ENCODE results near the gene POPDC2. TPM values are rescaled to one million over a fixed set of nuclear protein-coding genes. Genes with fewer than 3 reads are reported as not detected.

The POPDC2 gene
- total and polyA plus RNA-seq, 10 of the 15 experiments (the other 5 are each of a cell fraction or from before 2014, with no cell fraction given) = 1.8 to 12.7 (median 3.5) TPM

- TF ChIP-seq, protein P1, sequence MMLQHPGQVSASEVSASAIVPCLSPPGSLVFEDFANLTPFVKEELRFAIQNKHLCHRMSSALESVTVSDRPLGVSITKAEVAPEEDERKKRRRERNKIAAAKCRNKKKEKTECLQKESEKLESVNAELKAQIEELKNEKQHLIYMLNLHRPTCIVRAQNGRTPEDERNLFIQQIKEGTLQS (IDR thresholded peaks at IDR 0.05; ENCODE audit: borderline replicate concordance, extremely low read depth, low read depth, low read length) = no peak
- no peak; the same call in 1 of the 2 replicates for TF ChIP-seq PML (IDR thresholded peaks at IDR 0.05; ENCODE audit: low read length)
- peak; percentile 21 for TF ChIP-seq SP1 (IDR thresholded peaks at IDR 0.05; ENCODE audit: low read depth, low read length)
- TF ChIP-seq MEF2B (IDR thresholded peaks at IDR 0.05; ENCODE audit: partially characterized antibody, poor library complexity, severe bottlenecking) = peak; percentile 96
- TF ChIP-seq LARP7 (IDR thresholded peaks at IDR 0.05) = peak; percentile 23; the same call in 1 of the 2 replicates
- TF ChIP-seq BHLHE40 (IDR thresholded peaks at IDR 0.05; ENCODE audit: borderline replicate concordance in 1 of 2, low read depth in 2 of 2, low read length in 1 of 2) = 0 out of 4 replicates have a peak, but pooled peaks of 1 of the 2 experiments have one; percentile 3
- TF ChIP-seq TARDBP (IDR thresholded peaks at IDR 0.05; ENCODE audit: borderline replicate concordance) = no peak
- no peak for TF ChIP-seq CEBPZ (IDR thresholded peaks at IDR 0.05; ENCODE audit: low read depth, low read length)
- no peak for TF ChIP-seq MTA3 (IDR thresholded peaks at IDR 0.05; ENCODE audit: borderline replicate concordance, low read length)
- no peak for TF ChIP-seq IRF4 (IDR thresholded peaks at IDR 0.05; ENCODE audit: low read depth, low read length)
- no peak for TF ChIP-seq CREM (IDR thresholded peaks at IDR 0.05; ENCODE audit: low read depth)
- TF ChIP-seq NFYA (IDR thresholded peaks at IDR 0.05; ENCODE audit: borderline replicate concordance, low read depth, low read length) = no peak
- no peak for TF ChIP-seq KDM1A (IDR thresholded peaks at IDR 0.05; ENCODE audit: borderline replicate concordance)
- no peak for TF ChIP-seq SIN3A (IDR thresholded peaks at IDR 0.05; ENCODE audit: low read depth, low read length)
- no peak for TF ChIP-seq SREBF1 (IDR thresholded peaks at IDR 0.05; ENCODE audit: low read length)
- no peak for TF ChIP-seq DPF2 (IDR thresholded peaks at IDR 0.05)
- TF ChIP-seq RBBP5 (conservative IDR thresholded peaks at IDR 0.05) = no peak
- no peak for TF ChIP-seq HDGF (IDR thresholded peaks at IDR 0.05)
- TF ChIP-seq YBX1 (IDR thresholded peaks at IDR 0.05) = no peak
- TF ChIP-seq ZBTB4 (CRISPR knock-in tag; IDR thresholded peaks at IDR 0.05) = no peak
- TF ChIP-seq SMAD1 (IDR thresholded peaks at IDR 0.05; ENCODE audit: low read depth, partially characterized antibody) = no peak
- no peak for TF ChIP-seq RAD21 (IDR thresholded peaks at IDR 0.05; ENCODE audit: insufficient read depth, low read depth, low read length)
- TF ChIP-seq MYB (IDR thresholded peaks at IDR 0.05; ENCODE audit: borderline replicate concordance, low read depth, low read length) = 0 out of 2 replicates have a peak, but pooled peaks have one; percentile 33
- peak; percentile 33 for TF ChIP-seq RELA (IDR thresholded peaks at IDR 0.05; ENCODE audit: borderline replicate concordance, partially characterized antibody)
- peak; percentile 68 to 73 for TF ChIP-seq IKZF2 (IDR thresholded peaks at IDR 0.05)
- TF ChIP-seq ZNF207 (IDR thresholded peaks at IDR 0.05; ENCODE audit: borderline replicate concordance) = no peak
Measured at GRCh38 chr3:119598410-119599098, 61.8 kb downstream of the POPDC2 start (continued).
